ENCODE results near the gene PRND. TPM values are rescaled to one million over a fixed set of nuclear protein-coding genes. Genes with fewer than 3 reads are reported as not detected.

PRND gene
- total and polyA plus RNA-seq, 10 of the 15 experiments (the other 5 are each of a cell fraction or from before 2014, with no cell fraction given): not detected

- TF ChIP-seq REST (IDR thresholded peaks at IDR 0.05; ENCODE audit: low read depth, low read length): no peak
- TF ChIP-seq NKRF (conservative IDR thresholded peaks at IDR 0.05): no peak
- no peak for TF ChIP-seq BMI1 (IDR thresholded peaks at IDR 0.05; ENCODE audit: borderline replicate concordance)
- TF ChIP-seq, protein P1, sequence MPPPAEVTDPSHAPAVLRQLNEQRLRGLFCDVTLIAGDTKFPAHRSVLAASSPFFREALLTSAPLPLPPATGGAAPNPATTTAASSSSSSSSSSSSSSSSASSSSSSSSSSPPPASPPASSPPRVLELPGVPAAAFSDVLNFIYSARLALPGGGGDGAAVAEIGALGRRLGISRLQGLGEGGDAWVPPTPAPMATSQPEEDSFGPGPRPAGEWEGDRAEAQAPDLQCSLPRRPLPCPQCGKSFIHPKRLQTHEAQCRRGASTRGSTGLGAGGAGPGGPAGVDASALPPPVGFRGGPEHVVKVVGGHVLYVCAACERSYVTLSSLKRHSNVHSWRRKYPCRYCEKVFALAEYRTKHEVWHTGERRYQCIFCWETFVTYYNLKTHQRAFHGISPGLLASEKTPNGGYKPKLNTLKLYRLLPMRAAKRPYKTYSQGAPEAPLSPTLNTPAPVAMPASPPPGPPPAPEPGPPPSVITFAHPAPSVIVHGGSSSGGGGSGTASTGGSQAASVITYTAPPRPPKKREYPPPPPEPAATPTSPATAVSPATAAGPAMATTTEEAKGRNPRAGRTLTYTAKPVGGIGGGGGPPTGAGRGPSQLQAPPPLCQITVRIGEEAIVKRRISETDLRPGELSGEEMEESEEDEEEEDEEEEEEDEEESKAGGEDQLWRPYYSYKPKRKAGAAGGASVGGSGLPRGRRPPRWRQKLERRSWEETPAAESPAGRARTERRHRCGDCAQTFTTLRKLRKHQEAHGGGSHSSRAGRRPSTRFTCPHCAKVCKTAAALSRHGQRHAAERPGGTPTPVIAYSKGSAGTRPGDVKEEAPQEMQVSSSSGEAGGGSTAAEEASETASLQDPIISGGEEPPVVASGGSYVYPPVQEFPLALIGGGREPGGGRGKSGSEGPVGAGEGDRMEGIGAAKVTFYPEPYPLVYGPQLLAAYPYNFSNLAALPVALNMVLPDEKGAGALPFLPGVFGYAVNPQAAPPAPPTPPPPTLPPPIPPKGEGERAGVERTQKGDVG (CRISPR knock-in tag; IDR thresholded peaks at IDR 0.05): no peak
Measured at GRCh38 chr20:4724459-4725262, 3.0 kb downstream of the PRND start (continued).
